ENCODE results near the gene CHMP4B.

DNA sequence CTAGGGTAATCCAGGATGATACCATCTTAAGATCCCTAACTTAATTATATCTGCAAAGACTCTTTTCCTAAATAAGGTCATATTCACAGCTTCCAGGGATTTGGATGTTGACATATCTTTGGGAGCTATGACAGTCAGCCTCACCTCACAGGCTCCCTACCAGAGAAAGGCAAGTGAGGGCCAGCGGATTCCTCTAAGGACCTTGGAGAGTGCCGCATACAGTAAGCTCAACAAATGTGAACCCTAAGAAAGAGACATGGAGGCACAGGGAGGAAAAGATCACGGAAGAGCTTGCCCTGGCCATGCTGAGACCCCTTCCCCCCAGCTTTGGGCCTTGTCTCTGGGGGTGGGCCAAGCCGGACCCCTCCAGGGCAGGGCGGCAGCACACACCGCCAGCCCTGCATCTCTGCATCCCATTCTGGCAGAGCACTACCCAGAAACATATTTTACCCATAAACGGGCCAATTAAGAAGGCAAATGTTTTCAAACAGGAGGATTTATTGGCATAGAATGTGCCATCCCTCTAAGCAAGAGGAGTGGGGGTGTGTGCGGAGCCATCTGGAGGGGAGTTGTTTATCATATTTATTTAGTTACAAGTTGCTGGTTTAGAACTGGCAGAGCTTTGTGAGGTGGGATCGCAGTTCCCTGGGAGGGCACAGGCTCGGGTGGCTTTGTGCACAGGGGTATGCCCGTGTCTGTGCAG is 55.4 kb downstream of the CHMP4B start:
- no peak for TF ChIP-seq CTCF (IDR thresholded peaks at IDR 0.05)
- no peak for TF ChIP-seq POLR2A (IDR thresholded peaks at IDR 0.05)
